Endodermal cell (in vitro differentiated cells): ENCODE results near the gene CERS2. TPM values are rescaled to one million over a fixed set of nuclear protein-coding genes. Genes with fewer than 3 reads are reported as not detected.

Experiments used
- DNase-seq: peaks from one replicate; pipeline ENCODE4 v3.0.0-alpha.2; 2017
- H3K27ac ChIP-seq: 2 replicates; pipeline ENCODE4 v1.5.1; 2013; ENCODE audit warnings: mild to moderate bottlenecking, low read depth, low read length, moderate library complexity
- H3K27me3 ChIP-seq: 2 replicates; pipeline ENCODE4 v1.6.1; 2013; ENCODE audit warnings: mild to moderate bottlenecking, low read length, moderate library complexity; ENCODE audit not compliant: insufficient read depth, control insufficient read depth, poor library complexity, severe bottlenecking
- H3K36me3 ChIP-seq: 2 replicates; pipeline ENCODE4 v1.7.0; 2013; ENCODE audit warnings: mild to moderate bottlenecking, low read length, moderate library complexity; ENCODE audit not compliant: control insufficient read depth, insufficient read depth
- H3K4me1 ChIP-seq: one replicate; pipeline ENCODE4 v1.7.0; 2013; ENCODE audit warnings: low read length; ENCODE audit not compliant: control insufficient read depth, insufficient read depth
- H3K4me3 ChIP-seq: 2 replicates; pipeline ENCODE4 v1.5.1; 2013; ENCODE audit warnings: mild to moderate bottlenecking, low read length, moderate library complexity
- H3K9ac ChIP-seq: 2 replicates; pipeline ENCODE4 v1.6.1; 2013; ENCODE audit warnings: mild to moderate bottlenecking, low read length, moderate library complexity; ENCODE audit not compliant: poor library complexity, severe bottlenecking; ENCODE audit errors: extremely low read depth
- H3K9me3 ChIP-seq: 2 replicates; pipeline ENCODE4 v1.6.1; 2013; ENCODE audit warnings: mild to moderate bottlenecking, low read length, moderate library complexity; ENCODE audit not compliant: control insufficient read depth
- H3K27ac Mint-ChIP-seq: 2 replicates; pipeline ENCODE4 v1.8.0; 2020; ENCODE audit warnings: mixed read lengths
- H3K27me3 Mint-ChIP-seq: 2 replicates; pipeline ENCODE4 v1.8.0; 2021; ENCODE audit warnings: mild to moderate bottlenecking, mixed read lengths; ENCODE audit not compliant: insufficient read depth
- H3K36me3 Mint-ChIP-seq: 2 replicates; pipeline ENCODE4 v1.8.0; 2020; ENCODE audit warnings: low read depth, mixed read lengths
- H3K4me1 Mint-ChIP-seq: 2 replicates; pipeline ENCODE4 v1.8.0; 2020; ENCODE audit warnings: mixed read lengths
- H3K4me3 Mint-ChIP-seq: 2 replicates; pipeline ENCODE4 v1.8.0; 2020; ENCODE audit warnings: mild to moderate bottlenecking, moderate library complexity, mixed read lengths
- H3K9me3 Mint-ChIP-seq: 2 replicates; pipeline ENCODE4 v1.8.0; 2020; ENCODE audit warnings: mild to moderate bottlenecking, mixed read lengths
- whole genome bisulfite sequencing, 2 experiments: methylation state at CpG; one replicate each; pipeline versions ENCODE4 v1.1.5 to v1.1.7; 2013; ENCODE audit warnings: missing lambda C conversion rate in 2 of 2, mixed read lengths in 1 of 2; ENCODE audit not compliant: insufficient coverage in 1 of 2, insufficient read length in 1 of 2; 5-methylcytosine and 5-hydroxymethylcytosine counted together
- long read RNA-seq, 4 experiments: library from polyadenylated mRNA in 2 of 4; library from RNA in 1 of 4; library from capped mRNA in 1 of 4; stranded (forward) in 3 of 4; unstranded in 1 of 4; transcript quantifications; one replicate each; pipeline ENCODE4 v2.0.0, GENCODE V29; 2020 to 2021; ENCODE audit warnings: inconsistent platforms in 1 of 4
- polyA plus RNA-seq, 2 experiments: library from polyadenylated mRNA; stranded (reverse); fragments of 50-300 nt; gene quantifications; one replicate each; pipeline ENCODE4 v1.2.3, GENCODE V29; 2013
- total RNA-seq, 2 donors: library from RNA; stranded (reverse); fragmentation: NEBNext Ultra II Directional in 1 of 2; extraction: Animal tissue kit (Norgen Biotek cat#: 25700) in 1 of 2; gene quantifications; 2 replicates in 1 of 2; 3 replicates in 1 of 2; pipeline ENCODE4 v1.2.1, GENCODE V29; 2021
- TF ChIP-seq, protein P1 (sequence below): fragments of 200-600 bp; sonication (generic); conservative IDR thresholded peaks from 2 replicates; pipeline ENCODE4 v1.5.0; 2021; ENCODE audit warnings: antibody characterized with exemption, mild to moderate bottlenecking

Gene CERS2, protein sequence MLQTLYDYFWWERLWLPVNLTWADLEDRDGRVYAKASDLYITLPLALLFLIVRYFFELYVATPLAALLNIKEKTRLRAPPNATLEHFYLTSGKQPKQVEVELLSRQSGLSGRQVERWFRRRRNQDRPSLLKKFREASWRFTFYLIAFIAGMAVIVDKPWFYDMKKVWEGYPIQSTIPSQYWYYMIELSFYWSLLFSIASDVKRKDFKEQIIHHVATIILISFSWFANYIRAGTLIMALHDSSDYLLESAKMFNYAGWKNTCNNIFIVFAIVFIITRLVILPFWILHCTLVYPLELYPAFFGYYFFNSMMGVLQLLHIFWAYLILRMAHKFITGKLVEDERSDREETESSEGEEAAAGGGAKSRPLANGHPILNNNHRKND
- total RNA-seq: 100 to 1,000 TPM; 143 to 183 TPM
- polyA plus RNA-seq (2013, experiment 1 of 2): 122 TPM
- 109 TPM for polyA plus RNA-seq (2013, experiment 2 of 2)
- long read RNA-seq, experiment 1, transcript CERS2-205 (11 exons, 2,505 nt): major isoform, 23 of 46 reads
- long read RNA-seq, experiment 1, partial matches to known transcripts: 9 of 46 reads
- long read RNA-seq, experiment 1, other reads (novel, unspliced or antisense): 10 of 46 reads
- long read RNA-seq, experiment 2, transcript CERS2-205 (11 exons, 2,505 nt): major isoform, 126 of 152 reads
- long read RNA-seq, experiment 2, transcript CERS2-201 (11 exons, 2,544 nt): minor isoform, 9 of 152 reads
- long read RNA-seq, experiment 2, partial matches to known transcripts: 5 of 152 reads
- long read RNA-seq, experiment 2, other reads (novel, unspliced or antisense): 11 of 152 reads
- long read RNA-seq, experiment 3, transcript CERS2-201 (11 exons, 2,544 nt): minor isoform, 12 of 143 reads
- long read RNA-seq, experiment 3, transcript CERS2-205 (11 exons, 2,505 nt): major isoform, 89 of 143 reads
- long read RNA-seq, experiment 3, partial matches to known transcripts: 11 of 143 reads
- long read RNA-seq, experiment 3, other reads (novel, unspliced or antisense): 31 of 143 reads
- long read RNA-seq, experiment 4, transcript CERS2-205 (11 exons, 2,505 nt): major isoform, 22 of 29 reads
- long read RNA-seq, experiment 4, partial matches to known transcripts: 0 of 29 reads
- long read RNA-seq, experiment 4, other reads (novel, unspliced or antisense): 6 of 29 reads

DNA sequence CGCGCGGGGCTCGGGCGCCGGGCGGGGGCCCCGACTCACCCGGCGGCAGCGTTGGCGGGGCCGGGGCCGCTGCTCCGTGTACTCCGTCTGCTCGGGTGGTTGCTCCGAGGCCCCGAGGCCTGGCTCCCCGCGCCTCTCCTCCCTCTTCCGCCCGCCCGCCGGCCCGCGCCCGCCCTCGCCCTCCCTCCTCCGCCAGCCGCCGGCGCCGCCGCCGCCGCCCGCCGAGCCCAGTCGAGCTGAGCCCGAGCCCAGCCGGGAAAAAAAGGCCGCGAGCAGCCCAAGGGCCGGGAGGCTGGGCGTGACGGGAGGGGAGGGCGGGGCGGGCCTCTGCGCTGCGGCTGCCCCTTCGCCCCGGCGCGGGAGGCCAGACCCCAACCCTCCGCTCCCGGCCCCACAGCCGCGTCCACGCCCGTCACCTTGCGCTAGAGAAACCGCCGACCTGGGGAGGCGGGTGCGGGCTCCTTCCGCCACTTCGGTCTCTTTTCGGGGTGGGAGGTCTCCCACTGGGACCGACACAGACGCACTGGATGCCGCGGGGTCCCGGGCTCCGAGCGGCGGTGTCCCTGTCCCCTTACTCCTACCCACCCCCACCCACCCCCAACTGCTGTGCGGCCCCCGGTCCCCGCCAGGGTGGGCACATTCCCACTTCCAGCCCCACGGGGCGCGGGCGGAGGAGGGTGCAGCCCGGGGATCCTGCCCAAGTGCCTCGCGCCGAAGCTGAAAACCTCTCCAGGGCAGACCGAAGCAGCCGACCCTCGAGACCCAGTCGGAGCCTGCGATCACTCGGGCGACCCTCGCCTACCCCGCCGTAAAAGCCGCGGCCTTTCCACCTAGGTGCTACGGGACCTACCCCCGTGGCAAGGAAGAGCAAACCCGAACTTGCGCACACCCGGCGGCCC lies at the start of gene CERS2:
Gene CERS2 (minus strand): TSS at position 256 of the 899 bp plus-strand sequence. CDS start 5,745 bp downstream, outside the sequence.
- Mint-ChIP-seq H3K9me3 (no peaks in the 10 kb centered on the region), H3K4me1 (peaks cover 54% of the 10 kb centered on the region), H3K27me3 (no peaks in the 10 kb centered on the region), H3K27ac (peak within 1 kb of the TSS; percentile 89), H3K36me3 (peaks cover 2% of the 10 kb centered on the region), H3K4me3 (peak within 1 kb of the TSS; percentile 75)
- TF ChIP-seq, protein P1, sequence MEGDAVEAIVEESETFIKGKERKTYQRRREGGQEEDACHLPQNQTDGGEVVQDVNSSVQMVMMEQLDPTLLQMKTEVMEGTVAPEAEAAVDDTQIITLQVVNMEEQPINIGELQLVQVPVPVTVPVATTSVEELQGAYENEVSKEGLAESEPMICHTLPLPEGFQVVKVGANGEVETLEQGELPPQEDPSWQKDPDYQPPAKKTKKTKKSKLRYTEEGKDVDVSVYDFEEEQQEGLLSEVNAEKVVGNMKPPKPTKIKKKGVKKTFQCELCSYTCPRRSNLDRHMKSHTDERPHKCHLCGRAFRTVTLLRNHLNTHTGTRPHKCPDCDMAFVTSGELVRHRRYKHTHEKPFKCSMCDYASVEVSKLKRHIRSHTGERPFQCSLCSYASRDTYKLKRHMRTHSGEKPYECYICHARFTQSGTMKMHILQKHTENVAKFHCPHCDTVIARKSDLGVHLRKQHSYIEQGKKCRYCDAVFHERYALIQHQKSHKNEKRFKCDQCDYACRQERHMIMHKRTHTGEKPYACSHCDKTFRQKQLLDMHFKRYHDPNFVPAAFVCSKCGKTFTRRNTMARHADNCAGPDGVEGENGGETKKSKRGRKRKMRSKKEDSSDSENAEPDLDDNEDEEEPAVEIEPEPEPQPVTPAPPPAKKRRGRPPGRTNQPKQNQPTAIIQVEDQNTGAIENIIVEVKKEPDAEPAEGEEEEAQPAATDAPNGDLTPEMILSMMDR: no peak
- Histone ChIP-seq H3K36me3 (no peaks in the 10 kb centered on the region), H3K27me3 (no peaks in the 10 kb centered on the region), H3K9ac (peak within 1 kb of the TSS; percentile 77), H3K4me1 (peaks cover 18% of the 10 kb centered on the region), H3K27ac (peak within 1 kb of the TSS; percentile 57), H3K9me3 (no peaks in the 10 kb centered on the region), H3K4me3 (peak within 1 kb of the TSS; percentile 81)
- DNase-seq: peak; percentile 91
- WGBS, 2 experiments: 4 to 18% methylated on average over 31 to 104 of the region's 106 CpGs

DNA sequence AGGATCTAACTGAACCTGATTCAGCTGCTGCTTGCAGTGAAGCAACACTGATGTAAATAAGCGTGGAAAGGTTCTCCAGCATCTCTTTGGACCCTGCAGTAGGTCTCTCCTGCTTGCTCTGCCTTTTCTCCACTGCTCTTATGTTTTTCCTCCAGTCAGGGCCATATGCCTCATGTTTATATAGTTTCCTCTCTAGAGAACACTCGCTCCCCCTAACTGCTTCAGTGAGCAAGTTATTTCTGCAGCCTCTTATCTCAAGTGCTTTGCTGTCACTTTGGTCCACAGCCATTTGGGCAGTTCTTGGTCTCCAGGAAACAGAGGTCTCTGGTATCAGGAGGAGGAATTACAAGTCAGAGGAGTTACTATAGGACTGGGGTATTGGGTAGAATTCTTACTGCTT lies 38.9 kb upstream of the CERS2 start:
- Mint-ChIP-seq H3K9me3 (no peaks in the 10 kb centered on the region), H3K27me3 (no peaks in the 10 kb centered on the region), H3K36me3 (peaks cover 4% of the 10 kb centered on the region), H3K4me3 (no peak overlapping the region), H3K4me1 (peaks cover 7% of the 10 kb centered on the region), H3K27ac (no peak overlapping the region)
- no peaks in the 10 kb centered on the region for H3K27me3 ChIP-seq
- no peak for DNase-seq
- H3K4me1 ChIP-seq: peaks cover 6% of the 10 kb centered on the region
- TF ChIP-seq, protein P1: no peak
- WGBS, 2 experiments: 87 to 92% methylated on average over 2 of the region's 2 CpGs
- H3K9ac ChIP-seq: no peak overlapping the region
- no peaks in the 10 kb centered on the region for H3K36me3 ChIP-seq
- no peaks in the 10 kb centered on the region for H3K9me3 ChIP-seq
- no peak overlapping the region for H3K27ac ChIP-seq
- no peak overlapping the region for H3K4me3 ChIP-seq
